HG02642 (cell line): ENCODE measurements around the gene MAN2A2.
A peak's percentile ranks its signal among the peaks of the same experiment; 100 is the strongest.

ENCODE experiments used
- ATAC-seq: cut with Tn5 transposase; IDR thresholded peaks from one replicate; pipeline ENCODE4 v1.9.1; 2021; ENCODE audit warnings: mild to moderate bottlenecking; ENCODE audit not compliant: unreplicated experiment, poor library complexity

The MAN2A2 gene

DNA sequence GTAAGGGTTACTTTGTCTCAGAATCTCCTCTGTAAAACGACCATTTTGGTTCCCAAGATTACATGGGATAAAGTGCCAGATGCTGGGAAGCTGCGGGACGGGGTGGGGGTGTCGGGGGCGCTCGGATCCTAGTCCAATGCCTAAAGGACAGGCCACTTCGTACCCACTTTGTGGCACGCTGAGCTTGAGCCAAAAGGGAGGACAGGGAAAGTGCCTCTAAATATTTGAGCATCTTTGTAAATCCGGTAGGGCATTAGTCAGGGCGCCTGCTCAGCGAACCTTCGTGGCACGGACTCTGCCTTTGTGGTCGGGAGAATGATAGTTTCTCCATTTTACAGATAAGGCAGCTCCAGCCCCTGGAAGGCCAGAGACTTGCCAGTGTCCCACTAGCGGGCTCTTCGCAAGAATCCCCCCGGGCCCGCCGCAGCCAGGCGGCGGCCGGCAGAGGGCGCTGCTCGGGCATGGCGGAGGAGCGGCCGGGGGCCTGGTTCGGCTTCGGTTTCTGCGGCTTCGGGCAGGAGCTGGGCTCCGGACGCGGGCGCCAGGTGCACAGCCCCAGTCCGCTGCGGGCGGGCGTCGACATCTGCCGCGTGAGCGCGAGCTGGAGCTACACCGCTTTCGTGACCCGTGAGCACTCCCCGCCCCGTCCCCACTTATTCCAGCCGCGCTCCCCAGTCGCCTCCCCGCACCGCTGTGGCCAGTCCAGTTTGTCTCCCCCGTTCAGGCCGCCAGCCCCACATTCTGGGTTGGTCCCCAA is 53.4 kb downstream of the MAN2A2 start:
- peak; percentile 25 for ATAC-seq

DNA sequence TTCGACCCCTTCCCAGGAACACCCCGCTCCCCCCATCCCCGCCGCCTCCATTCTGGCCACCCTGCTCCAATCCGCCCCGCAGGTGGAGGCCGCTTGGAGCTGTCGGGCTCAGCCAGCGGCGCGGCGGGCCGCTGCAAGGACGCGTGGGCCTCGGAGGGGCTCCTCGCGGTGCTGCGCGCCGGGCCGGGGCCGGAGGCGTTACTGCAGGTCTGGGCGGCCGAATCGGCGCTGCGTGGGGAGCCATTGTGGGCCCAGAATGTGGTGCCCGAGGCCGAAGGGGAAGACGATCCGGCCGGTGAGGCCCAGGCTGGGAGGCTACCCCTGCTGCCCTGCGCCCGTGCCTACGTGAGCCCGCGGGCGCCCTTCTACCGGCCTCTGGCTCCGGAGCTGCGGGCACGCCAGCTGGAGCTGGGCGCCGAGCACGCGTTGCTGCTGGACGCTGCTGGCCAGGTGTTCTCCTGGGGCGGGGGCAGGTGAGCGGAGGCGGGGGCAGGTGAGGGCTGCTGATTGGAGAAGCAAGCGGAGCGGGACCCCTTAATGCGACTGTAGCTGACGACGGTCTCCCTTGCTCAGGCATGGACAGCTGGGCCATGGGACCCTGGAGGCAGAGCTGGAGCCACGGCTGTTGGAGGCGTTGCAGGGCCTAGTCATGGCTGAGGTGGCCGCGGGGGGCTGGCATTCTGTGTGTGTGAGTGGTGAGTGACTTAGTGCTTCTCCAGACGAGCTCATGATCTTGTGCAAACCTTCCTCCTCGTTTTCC is 54.1 kb downstream of the MAN2A2 start:
- ATAC-seq, result no peak

DNA sequence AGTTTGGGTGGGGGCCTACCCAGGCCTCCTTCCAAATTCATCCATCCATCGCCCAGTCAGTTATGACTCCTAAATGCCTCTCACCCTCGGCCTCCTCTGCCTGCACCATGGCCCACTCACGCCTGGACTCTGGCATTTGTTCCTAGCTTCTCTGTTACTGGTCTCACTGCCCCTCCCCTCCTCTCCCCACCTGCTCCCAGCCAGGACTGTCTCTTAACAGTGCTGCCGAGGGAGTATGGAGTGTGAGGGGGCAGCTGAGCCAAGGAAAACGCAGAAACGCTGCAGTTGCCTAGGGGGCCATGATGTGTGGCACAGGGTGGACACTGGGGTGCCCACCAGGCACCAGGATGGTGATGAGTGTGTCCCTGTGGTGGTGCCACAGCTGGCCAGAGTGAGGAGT is 54.7 kb downstream of the MAN2A2 start:
- no peak for ATAC-seq

DNA sequence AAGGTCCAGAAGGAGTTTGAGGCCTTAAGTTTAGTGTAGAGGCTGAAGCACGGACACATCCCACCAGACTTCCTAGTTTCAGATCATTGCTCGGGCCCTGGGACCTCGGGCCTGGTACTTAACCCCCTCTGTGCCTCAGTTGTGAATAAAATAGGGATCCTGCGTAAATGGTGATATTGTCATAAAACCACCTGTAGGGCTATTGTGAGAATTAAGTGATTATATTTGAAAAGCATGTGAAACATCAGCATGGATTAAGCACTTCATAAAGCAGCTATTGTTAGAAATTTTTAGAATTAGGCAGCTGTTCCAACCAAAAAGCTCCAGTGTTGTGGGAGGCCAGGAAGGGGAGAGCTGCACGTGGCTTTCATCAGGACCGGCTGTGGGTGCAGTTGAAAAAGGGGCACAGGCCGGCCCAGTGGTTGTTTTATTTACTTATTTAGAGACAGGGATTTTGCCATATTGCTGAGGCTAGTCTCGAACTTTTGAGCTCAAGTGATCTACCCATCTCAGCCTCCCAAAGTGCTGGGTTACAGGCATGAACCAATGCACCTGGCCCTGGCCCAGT is 56.0 kb downstream of the MAN2A2 start:
- no peak for ATAC-seq

DNA sequence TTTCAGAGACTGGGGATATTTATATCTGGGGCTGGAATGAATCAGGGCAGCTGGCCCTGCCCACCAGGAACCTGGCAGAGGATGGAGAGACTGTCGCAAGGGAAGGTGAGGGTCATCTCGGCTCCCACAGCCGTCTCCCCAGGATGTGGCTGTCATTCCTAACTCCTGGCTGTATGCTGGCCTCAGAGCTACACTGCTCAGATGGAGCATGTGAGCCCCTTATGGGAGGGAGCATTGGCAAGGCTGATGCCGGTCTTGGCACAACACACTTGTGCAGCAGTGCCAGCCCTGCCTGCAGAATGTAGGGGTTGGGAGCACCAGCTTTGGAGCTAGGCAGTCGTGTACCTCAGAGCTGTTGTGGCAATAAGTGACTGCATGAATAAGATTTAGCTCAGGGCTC is 56.8 kb downstream of the MAN2A2 start:
- ATAC-seq, result no peak

DNA sequence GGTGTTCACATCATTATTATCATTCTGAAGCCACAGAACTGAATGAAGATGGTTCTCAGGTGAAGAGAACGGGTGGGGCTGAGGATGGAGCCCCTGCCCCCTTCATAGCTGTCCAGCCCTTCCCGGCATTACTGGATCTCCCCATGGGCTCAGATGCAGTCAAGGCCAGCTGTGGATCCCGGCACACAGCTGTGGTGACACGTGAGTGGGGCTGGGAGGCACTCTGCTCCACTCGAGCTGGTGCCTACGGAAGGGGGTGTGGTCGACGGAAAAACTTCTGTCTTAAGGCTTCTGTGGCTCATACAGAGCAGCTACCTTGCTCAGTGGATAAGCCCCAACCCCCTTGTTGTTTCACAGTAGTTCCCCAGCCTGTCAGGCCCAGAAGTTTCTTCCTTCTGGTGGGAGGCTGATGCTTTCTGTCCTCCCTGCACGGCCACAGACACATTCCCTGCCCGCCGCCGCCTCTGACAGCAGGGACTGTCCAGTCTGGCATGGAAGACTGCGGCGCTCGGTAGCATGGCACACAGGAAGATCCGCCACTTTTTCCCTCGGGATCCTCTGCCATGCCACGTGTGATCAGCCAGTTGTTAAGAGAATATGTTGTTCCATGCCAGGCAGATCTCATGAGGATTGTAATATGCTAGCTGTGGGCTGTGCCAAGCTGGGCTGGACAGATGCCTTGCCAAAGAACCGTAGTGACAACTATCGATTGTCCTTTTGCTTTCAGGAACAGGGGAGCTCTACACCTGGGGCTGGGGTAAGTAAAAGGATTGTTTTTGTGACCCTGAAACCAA is 57.4 kb downstream of the MAN2A2 start:
- ATAC-seq, result no peak

DNA sequence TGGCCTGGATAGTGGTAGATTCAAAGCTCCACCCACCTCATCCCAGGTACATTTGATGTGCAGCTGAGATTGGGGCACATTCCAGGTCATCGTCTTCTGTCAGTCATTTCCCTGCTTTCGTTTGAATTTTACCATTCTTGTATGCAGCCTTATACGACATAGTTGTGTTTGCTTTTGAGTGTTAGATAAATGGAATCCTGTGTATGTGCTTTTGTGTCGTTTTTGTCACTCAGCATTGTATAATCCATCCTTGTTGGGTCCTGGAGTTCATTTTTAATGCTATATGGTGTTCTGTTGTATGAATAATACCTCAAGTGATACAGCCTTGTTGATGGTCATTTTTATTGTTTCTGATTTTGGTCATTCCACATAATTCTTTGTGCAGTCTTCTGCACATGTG is 58.9 kb downstream of the MAN2A2 start:
- no peak for ATAC-seq

DNA sequence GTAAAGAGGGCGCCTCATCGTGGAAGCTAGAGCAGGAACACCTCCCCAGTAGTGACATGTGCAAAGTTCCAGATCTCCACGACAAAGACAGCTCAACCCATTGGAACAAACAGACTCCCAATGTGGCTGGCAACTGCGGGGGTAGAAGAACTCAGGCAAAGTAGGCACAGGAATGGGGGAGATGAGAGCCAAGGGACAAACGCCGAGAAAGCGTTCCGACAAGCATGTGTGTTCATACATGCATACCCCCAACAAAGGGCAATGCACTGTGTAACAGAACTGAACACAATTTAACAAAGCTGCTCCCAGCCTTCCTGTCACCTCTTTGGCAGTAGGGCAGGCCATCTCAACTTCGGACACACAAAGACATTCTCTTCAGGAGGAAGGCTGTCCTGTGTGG is 63.2 kb downstream of the MAN2A2 start:
- no peak for ATAC-seq

DNA sequence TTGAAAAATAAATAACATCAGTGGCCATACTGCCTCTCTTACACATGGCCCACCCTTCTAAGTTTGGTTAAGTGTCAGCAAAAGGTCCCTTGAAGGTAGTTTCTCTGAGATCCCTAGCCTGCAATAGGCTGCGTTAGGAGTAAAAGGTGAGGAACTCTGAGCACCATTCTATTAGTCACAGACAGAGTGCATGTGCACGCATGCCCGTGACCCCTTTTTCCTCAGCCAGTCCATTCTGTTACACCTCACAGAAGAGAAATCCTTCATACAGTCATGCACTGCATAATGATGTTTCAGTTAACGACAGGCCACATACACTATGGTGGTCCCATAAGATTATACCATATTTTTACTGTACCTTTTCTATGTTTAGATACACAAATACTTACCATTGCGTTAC is 64.1 kb downstream of the MAN2A2 start:
- ATAC-seq, result no peak

DNA sequence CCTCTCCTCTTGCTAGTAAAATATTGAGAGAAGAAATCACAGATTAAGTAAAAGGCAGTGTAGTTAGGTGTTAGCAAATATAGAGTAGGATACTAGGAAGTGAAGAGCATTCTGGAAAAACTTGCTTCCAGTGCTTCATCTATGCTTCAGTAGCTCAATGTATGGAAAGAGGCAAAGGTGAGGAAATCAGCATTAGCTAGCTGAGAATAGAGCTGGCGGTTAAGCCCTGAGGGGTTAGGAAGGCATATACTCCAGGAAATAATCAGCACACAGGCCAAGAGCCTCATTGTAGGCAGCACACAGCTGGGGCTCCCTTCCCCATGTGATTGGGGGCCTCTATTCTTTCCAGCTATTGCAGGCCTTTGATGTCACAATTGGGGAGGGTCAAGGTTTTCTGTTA is 65.3 kb downstream of the MAN2A2 start:
- no peak for ATAC-seq

DNA sequence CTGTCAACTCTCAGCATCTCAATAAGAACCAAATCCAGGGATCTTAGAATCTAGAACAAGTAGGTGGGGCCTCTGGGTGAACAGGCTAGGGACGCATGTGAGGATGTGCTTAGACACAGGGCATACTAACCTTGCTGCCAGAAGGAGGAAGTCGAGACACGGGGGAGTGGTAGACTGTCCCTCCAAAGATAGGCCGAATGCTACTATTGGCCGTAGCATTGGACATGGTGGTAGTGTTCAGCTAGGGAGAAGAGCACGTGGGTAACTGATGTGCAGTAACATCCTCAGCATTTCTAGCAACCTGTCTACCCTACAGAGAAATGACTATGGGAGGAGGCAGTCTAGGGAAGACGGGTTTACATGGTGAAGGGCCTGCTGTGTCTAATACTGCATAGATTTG is 67.2 kb downstream of the MAN2A2 start:
- ATAC-seq, result no peak

DNA sequence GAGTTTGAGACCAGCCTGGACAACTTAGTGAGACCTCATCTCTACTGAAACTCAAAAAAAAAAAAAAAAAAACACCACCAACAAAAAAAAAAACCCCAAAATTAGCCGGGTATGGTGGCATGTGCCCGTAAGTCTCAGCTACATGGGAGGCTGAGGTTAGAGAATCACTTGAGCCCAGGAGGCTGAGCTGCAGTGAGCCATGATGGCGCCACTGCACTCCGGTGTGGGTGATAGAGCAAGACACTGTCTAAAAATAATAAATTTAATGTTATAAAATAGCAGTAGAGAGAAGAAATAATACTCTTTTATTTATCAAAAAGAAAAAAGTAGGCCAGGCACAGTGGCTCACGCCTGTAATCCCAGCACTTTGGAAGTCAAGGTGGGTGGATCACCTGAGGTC is 69.0 kb downstream of the MAN2A2 start:
- no peak for ATAC-seq
